ES-I3 (cell line): Measurements from ENCODE around the gene GHDC.
A peak's percentile ranks its signal among the peaks of the same experiment; 100 is the strongest.
"Not testable (repeated sequence)": the region's sequence is repeated elsewhere in the genome, so short reads cannot be mapped to it uniquely, and the experiment has no call there.

Source experiments
- H3K36me3 ChIP-seq: 2 replicates; pipeline ENCODE4 v1.6.1; 2013; ENCODE audit warnings: mild to moderate bottlenecking, low read length, control low read depth, moderate library complexity; ENCODE audit not compliant: insufficient read depth
- H3K4me1 ChIP-seq: 2 replicates; pipeline ENCODE4 v1.6.1; 2013; ENCODE audit warnings: mild to moderate bottlenecking, control low read depth, low read length; ENCODE audit not compliant: insufficient read depth
- H3K9ac ChIP-seq: 2 replicates; pipeline ENCODE4 v1.6.1; 2013; ENCODE audit warnings: low read depth, mild to moderate bottlenecking, low read length, moderate library complexity
- H3K9me3 ChIP-seq: 2 replicates; pipeline ENCODE4 v1.6.1; 2013; ENCODE audit warnings: mild to moderate bottlenecking, low read length, moderate library complexity; ENCODE audit not compliant: control insufficient read depth, insufficient read depth

The GHDC gene

DNA sequence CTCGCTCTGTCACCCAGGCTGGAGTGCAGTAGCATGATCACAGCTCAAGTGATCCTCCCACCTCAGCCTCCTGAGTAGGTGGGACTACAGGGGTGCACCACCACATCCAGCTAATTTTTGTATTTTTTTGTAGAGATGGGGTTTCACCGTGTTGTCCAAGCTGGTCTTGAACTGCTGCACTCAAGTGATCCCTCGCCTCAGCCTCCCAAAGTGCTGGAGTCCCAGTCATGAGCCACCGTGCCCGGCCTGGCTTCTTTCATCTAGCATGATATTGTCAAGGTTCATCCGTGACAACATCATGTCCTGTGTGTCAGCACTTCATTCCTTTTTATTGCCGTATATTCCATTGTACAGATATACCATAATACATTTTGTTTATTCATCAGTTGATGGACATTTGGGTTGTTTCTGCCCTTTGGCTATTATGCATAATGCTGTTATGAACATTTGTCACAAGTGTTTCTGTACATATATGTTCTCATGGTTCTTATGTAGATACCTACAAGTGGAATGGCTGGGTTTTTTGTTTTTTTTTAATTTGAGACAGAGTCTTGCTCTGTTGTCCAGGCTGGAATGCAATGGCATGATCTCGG lies 3.4 kb upstream of the GHDC start:
- H3K4me1 ChIP-seq: no peaks in the 10 kb centered on the region
- H3K9ac ChIP-seq: no peak overlapping the region
- no peaks in the 10 kb centered on the region for H3K9me3 ChIP-seq
- H3K36me3 ChIP-seq: peaks cover 6% of the 10 kb centered on the region

DNA sequence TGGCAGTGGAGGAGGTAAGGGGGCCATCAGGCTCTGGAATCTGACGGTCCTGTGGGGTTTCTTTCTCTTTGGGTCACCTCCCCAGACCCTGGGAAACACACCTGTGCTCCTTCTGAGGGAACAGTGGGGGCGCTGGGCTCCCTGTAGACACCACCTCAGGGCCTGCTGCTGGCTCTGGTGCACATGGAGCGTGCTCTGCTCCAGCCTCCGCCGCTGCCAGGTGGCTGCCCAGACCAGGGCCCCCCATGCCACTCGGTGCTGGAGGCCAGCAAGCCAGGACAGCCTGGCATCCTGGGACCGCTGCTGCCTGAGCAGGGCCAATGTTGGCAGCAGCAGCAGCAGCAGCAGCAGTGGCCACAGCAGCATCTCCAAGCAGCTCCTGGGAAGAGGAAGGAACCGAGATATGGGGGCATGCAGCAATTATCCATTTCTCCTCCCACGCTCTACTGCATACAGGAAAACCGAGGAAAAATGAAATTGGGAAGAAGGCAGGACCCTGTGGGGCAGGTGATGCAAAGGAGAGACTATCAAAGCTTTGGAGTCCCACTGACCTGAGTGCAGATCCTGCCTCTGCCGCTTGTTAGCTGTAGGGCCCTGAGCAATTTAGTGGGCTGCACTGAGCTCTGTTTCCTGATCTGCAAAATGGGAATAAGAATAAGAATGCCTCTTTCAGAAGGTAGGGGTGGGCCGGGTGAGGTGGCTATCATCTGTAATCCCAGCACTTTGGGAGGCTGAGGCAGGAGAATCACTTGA lies 902 bp downstream of the GHDC start:
- H3K9ac ChIP-seq: peak overlapping the region; percentile 88; the same call in 1 of the 2 replicates
- H3K9me3 ChIP-seq: no peaks in the 10 kb centered on the region
- H3K36me3 ChIP-seq: no peaks in the 10 kb centered on the region
- H3K4me1 ChIP-seq: peaks cover 5% of the 10 kb centered on the region; the same call in 1 of the 2 replicates

DNA sequence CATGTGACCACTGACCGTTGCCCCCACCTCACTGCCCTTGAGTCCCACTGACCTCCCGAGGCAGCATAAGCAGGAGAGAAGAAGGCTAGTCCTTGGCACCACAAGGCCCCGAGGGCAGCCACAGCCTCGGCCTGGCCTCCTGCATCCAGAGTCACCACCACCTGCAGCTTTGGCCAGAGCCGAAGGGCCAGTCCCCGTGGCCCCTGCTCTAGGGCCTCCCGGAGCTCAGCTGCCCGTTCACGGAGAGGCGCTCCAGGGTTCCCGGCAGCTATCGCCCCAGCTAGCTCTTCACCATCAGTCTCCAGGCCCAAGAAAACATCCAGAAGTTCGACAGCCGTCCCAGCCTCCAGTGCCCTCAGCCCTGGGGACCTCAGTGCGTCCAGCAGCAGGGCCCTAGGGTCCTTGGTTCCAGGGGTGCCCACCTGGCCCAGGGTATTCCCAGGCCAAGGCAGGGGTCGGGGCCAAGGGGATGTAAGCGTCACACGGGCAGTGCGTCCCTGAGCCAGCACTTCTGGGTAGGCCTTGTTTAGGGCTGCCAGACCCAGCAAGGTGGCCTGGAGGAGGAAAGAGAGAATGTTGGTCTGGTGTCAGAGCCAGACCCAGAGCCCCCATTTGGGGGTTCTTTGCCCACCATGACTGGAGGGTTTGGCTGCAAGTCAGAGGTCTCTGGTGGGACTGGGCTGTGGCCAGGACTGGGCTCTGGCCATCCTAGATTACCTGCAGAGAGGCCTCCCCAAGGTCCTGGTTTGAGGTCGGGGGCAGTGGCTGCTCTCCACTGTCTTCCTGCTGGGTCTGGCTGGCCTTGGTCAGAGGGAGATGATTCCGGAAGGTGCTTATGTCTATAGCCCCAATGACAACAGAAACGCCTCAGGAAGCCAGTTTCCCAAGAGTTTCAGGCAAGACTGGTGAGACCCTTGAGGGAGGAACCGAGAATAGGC lies 1.8 kb downstream of the GHDC start:
- H3K9ac ChIP-seq: no peak overlapping the region
- no peaks in the 10 kb centered on the region for H3K36me3 ChIP-seq
- H3K4me1 ChIP-seq: peaks cover 5% of the 10 kb centered on the region; the same call in 1 of the 2 replicates
- no peaks in the 10 kb centered on the region for H3K9me3 ChIP-seq

DNA sequence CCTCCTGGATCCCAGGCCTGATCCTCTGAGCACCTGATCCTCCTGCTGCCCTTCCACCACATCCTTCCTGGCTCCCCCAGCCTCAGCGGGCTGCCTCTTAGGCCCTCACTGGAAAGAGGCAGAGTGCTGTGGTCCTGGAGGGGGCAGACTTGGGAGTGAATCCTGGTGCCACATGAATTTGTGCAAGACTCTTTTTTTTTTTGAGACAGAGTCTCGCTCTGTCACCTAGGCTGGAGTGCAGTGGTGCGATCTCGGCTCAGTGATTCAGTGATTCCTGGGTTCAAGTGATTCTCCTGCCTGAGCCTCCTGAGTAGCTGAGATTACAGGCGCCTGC lies 3.1 kb downstream of the GHDC start:
- Histone ChIP-seq H3K9me3 (no peaks in the 10 kb centered on the region), H3K36me3 (no peaks in the 10 kb centered on the region), H3K9ac (no peak overlapping the region), H3K4me1 (peaks cover 5% of the 10 kb centered on the region; the same call in 1 of the 2 replicates)

DNA sequence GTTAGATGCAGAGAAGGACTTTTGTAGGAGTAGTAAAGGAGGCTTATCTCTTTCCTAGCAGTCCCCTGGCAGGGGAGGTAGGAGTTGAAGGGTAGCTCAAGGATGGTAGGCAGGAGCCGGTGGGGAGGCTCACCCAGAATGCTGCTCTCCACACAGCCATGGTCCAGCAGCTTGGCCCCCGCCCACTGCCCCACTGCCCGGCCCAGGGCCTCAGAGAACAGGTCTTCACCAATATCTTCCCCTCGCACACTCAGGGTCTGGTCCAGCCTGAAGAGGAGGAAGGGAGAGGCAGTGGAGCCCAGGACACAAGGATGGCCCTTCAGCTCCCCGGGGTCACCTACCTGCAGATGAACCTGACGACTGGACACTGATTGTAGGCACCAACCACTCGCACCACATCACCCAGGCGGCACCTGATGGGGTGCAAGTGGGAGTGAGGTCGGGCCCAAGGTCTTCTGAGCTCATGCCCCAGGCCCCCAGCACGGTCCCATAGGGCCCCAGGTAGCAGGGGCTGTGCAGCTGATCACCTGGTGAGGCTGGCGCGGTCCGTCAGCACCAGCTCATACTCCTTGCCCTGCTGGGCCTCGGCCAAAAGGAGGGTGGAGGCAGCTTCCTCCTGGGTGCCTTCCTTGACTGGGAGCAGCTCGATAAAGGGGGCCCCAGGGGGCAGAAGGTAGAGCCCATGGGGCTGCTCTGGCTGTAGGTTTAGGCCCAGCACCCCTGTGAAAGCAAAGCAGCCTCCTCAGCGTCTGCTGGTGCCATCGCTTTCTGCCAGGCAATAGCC lies 3.6 kb downstream of the GHDC start:
- peaks cover 9% of the 10 kb centered on the region for H3K4me1 ChIP-seq
- no peaks in the 10 kb centered on the region for H3K9me3 ChIP-seq
- H3K36me3 ChIP-seq: no peaks in the 10 kb centered on the region
- H3K9ac ChIP-seq: no peak overlapping the region

DNA sequence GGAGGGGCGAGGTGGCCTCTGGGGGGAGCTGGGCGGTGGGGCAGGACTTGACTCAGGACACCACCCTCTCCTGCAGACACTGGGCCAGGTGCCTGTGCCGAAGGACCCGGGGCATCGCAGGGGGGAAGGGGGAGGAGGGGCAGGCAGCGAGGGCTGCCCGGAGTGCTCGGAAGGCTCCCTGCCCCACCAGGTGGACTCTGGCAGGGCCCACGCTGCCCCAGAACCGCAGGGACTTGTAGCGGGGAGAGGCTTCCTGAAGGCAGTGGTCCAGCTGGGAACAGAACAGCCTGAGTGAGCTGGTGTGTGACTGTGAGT lies 4.7 kb downstream of the GHDC start:
- Histone ChIP-seq H3K9me3 (no peaks in the 10 kb centered on the region), H3K36me3 (no peaks in the 10 kb centered on the region), H3K9ac (no peak overlapping the region), H3K4me1 (peaks cover 18% of the 10 kb centered on the region)

DNA sequence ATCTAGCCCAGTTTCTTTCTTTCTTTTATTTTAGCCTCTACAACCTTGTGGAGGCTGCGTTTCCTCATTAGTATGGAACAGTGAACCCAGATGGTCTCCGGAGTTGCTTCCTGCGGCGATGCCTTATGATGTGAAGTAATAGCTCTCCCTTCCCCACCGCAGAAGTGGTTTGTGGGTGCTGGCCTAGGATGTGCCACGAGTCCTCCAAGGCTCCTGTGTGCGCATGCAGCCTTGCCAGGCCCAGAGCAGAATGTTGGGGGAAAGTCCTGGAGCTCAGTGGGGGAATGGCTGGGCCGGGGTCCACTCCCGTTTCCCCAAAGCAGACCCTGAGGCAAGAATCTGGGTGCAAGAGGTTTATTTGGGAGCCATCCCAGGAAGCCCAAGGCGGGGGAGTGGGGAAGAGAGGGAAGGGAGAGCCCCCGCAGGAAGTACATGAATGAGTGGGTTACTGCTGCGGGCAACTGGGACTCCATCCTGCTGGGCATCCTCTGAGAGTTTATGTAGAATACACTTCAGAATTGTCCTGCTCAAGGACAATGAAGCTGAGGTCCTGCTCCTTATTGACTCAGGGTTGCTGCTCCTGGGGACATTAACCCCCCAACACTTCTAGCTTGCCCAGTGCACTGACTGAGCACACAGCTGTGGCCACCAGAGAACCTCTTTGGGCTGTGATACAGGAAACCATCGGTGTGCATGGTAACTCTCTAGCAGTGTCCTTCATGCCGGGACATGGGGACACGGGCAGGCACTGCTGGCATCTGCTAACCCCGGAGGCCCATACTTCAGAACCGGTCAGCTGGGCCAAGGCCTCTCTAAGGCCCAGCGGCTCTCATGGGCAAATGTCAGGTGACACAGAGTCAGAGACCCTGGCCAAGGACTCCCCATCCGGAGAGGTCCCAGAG lies 5.3 kb downstream of the GHDC start:
- Histone ChIP-seq H3K4me1 (peaks cover 19% of the 10 kb centered on the region), H3K9me3 (no peaks in the 10 kb centered on the region), H3K9ac (no peak overlapping the region), H3K36me3 (no peaks in the 10 kb centered on the region)

DNA sequence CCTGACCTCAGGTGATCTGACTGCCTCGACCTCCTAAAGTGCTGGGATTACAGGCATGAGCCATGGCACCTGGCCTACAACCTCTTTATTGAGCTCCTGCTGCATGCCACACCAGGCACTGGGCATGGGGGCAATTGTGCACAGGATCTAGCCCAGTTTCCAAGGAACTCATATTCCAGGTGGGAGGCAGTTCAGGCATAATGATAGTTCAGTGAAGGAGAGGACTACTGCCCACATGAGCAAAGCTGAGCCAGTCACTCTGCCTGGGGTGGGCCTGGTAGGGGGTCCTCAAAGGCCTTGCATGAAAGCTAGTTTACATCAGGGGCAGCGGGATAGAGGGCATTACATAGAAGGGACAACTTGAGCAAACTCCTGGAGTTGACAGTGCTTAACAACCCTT lies 6.5 kb downstream of the GHDC start:
- peaks cover 22% of the 10 kb centered on the region for H3K4me1 ChIP-seq

DNA sequence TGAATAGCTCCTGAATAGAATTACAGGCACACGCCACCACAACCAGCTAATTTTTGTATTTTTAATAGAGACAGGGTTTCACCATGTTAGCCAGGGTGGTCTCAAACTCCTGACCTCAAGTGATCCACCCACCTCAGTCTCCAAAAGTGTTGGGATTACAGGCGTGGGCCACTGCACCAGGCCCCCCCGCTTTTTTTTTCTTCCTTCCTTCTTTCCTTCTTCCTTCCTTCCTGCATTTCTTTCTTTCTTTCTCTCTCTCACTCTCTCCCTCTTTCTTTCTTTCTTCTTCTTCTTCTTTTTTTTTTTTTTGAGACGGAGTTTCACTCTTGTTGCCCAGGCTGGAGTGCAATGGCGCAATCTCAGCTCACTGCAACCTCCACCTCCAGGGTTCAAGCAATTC lies 8.1 kb downstream of the GHDC start:
- H3K4me1 ChIP-seq: peaks cover 27% of the 10 kb centered on the region

More for the DNA sequence above, 6.5 kb downstream of the GHDC start:
- Histone ChIP-seq H3K9me3 (no peaks in the 10 kb centered on the region), H3K36me3 (no peaks in the 10 kb centered on the region), H3K9ac (no peak overlapping the region)

DNA sequence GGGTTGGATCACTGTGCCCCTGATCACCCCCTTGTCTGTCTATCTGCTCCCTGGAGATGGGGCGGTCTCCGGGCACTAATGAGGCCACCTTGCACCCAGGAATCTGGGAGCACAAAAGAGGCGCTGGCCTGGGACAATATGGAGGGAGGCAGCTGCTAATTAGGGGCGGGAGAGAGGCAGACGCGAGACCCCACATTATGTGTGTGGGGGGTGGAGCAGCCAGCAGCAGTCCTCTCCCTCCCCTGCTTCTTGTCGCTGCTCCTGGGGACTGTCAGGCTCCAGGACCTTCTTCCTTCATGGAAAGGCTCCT lies 8.7 kb downstream of the GHDC start:
- Histone ChIP-seq H3K9me3 (no peaks in the 10 kb centered on the region), H3K9ac (no peak overlapping the region), H3K4me1 (peaks cover 27% of the 10 kb centered on the region), H3K36me3 (no peaks in the 10 kb centered on the region)

More for the DNA sequence above, 8.1 kb downstream of the GHDC start:
- H3K9ac ChIP-seq, H3K36me3 ChIP-seq, H3K9me3 ChIP-seq: not testable (repeated sequence)

DNA sequence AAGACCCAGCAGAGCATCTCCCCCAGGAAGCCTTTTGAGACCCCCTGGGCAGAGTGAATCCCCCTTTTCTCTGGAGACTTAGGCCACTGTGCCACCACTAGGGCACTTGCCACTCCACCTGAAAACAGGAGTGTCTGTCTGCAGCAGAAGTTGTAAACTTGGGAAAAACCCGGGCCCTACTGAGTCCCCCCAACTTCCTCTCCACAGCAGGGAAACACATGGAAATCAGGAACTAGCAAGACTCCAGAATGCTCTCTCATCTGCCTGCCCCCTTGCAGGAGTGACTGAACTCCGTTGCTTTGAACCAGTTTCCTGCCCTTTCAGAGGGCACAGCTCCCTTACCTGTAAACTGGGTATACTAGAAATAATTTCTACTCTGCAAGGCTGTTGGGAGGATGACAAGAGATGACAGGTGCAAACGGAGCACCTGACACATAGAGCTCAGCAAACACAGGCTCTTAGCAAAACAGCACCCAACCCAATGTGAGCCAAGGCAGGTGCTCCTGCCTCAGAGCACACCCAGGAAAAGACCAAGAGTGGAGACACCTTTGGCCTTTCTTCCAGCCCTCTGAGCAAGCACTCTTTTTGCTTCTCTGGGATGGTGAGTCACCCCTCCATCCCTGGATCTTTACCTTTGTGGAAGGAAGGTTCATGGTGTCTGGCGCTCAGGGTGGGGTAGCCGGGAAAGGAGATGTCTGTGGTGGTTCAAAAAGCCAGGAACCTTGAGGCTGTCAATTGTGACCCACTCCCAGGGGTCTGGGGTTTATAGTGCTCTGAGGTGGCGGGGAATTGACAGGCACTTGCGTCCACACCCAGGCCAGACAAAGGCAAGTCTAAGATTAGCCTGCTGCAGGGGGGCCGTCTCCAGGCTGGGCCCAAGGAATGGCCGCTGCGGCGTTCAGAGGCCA lies 9.3 kb downstream of the GHDC start, which contains the start of gene HCRT:
Gene HCRT, minus strand, starts transcription at position 740 of the 908 bp plus-strand sequence. Its CDS starts 87 bp downstream, at position 653.
- peaks cover 27% of the 10 kb centered on the region for H3K4me1 ChIP-seq

DNA sequence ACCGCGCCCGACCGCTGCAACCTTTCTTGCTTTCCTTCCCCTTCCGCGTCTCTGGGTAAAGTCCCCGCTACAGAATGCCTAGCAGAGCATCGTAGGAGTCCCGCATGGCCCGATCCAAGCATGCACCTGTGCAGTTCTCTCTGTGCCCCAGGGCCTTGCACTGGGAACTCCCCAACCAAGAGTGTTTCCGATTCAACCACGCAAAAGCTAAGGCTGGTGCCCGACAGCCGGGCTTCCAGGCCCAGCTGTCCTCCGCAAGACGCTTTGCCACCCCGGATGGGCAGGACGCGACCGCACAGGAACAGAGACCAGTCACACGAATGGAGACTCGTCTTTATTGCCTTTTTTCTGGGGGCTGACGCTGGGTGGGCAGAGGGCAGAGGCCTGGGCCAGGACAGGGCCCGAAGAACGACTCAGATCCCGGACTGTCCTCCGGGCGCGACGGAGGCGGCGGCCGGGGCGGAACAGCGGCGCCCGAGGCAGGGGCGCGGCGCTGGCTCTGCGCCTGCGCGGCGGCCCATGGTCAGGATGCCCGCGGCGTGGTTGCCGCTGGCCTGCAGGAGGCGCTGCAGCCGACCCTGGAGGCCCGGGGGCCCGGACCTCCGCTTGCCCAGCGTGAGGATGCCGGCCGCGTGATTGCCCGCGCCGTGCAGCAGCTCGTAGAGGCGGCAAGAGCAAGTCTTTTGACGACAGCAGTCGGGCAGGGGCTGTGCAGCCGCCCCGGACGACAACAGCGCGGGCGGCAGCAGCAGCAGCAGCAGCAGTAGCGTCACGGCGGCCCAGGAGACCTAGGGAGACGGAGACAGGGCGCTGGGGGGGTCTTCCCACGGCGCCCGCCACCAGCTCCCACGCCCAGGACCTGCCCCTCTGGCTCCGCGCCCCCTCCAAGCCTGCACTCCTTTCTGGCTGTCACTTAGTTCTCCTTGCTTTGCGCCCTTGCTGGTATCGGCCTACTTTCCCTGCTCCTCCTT lies 10.3 kb downstream of the GHDC start:
- H3K4me1 ChIP-seq: peaks cover 25% of the 10 kb centered on the region
- peak overlapping the region; percentile 64 for H3K9ac ChIP-seq
- no peaks in the 10 kb centered on the region for H3K36me3 ChIP-seq
- H3K9me3 ChIP-seq: no peaks in the 10 kb centered on the region

More for the DNA sequence above, 9.3 kb downstream of the GHDC start, which contains the start of gene HCRT:
- no peak within 1 kb of the TSS for H3K9ac ChIP-seq
- no peaks in the 10 kb centered on the region for H3K9me3 ChIP-seq
- H3K36me3 ChIP-seq: no peaks in the 10 kb centered on the region
